ENCODE results near the gene FCGR3B.
A peak's percentile ranks its signal among the peaks of the same experiment; 100 is the strongest.
"Not testable (repeated sequence)": the region's sequence is repeated elsewhere in the genome, so short reads cannot be mapped to it uniquely, and the experiment has no call there.

The FCGR3B gene

DNA sequence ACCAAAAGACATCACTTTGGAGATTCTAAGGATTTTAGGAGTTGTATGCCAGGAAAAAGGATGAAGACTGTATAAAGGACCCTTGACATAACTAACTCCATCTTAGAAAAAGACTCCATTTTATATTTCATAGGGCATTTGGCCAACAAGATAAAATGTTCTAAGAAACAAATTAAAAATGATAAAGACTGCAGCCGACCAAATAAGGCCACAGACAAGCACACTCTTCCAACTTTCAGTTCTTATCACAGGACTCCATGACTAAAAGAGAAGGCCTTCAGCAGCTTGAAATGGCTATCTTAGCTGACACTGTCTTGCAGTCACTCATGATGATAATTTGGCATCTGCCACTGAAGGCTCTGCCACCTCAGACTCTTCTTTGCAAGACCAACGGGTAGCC lies 8.2 kb upstream of the FCGR3B start:
- H3K4me3 ChIP-seq (ENCODE audit: low read depth, low read length): not testable (repeated sequence)

GRCh38 chr1:161638251-161638993 lies 7.4 kb upstream of the FCGR3B start:
- H3K4me3 ChIP-seq (ENCODE audit: low read depth, low read length): not testable (repeated sequence)

DNA sequence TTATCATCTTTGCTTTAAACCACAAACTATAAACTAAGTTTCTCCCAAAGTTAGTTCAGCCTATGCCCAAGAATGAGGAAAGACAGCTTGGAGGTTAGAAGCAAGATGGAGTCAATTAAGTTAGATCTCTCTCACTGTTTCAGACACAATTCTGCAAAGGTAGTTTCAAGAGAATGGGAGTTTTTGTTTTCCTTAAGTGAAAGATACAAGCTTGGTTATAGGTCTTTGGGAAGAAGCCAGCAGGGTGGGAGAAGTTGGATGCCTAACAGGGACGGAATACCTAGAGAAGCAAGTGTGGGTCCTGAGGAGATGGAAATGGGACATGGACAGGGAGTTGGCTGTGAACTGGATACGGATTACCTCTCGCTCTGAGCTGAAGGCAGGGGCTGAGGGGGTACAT lies 6.0 kb upstream of the FCGR3B start:
- not testable (repeated sequence) for H3K4me3 ChIP-seq (ENCODE audit: low read depth, low read length)

DNA sequence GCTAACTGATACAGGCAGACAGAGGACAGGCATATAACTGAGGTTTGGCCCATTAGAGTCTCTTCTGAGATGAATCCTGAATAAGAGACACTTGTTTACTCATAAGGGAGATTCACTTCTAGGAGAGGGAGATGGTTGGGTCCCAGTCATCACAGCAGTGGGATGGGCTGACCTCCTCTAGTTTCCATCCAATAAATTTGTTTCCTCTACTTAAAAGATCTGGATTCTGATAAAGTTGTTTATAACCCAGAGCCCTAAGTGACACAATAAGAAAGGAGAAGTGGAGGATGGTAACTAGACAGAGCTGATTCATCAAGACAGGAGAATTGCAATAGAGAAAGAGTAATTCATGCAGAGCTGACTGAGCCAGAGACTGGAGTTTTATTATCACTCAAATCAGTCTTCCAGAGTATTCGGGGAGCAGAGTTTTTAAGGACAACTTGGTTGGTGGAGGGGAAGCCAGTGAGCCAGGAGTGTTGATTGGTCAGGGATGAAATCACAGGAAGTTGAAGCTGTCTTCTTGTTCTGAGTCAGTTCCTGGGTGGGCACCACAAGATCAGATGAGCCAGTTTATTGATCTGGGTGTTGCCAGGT lies 5.3 kb upstream of the FCGR3B start:
- not testable (repeated sequence) for H3K4me3 ChIP-seq (ENCODE audit: low read depth, low read length)

DNA sequence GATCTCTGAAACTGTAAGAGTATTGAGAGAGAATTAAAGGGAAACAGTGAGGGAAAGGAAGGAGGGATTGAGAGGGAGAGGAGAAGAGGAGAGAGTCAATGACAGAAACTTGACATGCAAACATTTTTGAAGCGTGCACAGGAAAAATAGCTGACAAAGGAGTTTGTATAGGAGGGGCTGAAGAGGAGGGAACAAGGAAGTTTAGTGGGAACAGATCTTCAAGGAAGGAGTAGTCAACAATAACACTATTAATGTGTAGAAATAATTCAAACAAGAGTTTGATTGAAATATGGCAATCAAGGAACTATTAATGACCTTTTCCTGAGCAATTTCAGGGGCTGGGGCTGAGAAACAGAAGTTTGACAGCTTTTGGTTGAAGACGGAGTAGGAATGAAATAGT lies 4.0 kb upstream of the FCGR3B start:
- H3K4me3 ChIP-seq (ENCODE audit: low read depth, low read length): not testable (repeated sequence)

DNA sequence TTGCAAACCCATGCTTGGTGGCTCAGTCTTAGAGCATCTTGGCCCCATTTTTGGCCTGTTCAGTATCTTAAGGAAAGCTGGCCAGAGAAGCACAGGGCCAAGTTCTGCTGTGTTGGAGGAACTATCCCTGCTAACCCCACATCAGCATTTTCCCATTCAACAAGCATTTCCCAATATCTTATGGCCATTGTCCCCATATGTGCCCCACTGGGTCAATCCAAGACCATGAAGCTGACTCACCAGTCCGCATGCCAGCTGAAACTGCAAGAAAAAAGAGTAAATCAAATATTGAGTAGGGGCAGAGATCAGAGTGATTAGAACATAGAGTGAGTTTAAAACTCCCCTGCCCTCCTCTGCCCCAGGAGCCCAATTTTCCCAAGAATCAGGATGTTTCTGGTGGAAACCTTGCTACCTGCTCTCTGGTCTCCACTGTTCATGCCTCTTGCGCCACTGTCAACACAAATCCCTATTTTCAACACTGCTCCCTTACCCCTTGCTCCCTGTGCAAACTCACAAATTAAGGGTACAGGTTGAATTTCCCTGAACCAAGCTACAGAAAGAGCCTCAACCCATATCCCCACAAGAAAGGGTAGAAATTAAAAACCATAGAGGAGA lies 741 bp downstream of the FCGR3B start:
- H3K4me3 ChIP-seq (ENCODE audit: low read depth, low read length): not testable (repeated sequence)

DNA sequence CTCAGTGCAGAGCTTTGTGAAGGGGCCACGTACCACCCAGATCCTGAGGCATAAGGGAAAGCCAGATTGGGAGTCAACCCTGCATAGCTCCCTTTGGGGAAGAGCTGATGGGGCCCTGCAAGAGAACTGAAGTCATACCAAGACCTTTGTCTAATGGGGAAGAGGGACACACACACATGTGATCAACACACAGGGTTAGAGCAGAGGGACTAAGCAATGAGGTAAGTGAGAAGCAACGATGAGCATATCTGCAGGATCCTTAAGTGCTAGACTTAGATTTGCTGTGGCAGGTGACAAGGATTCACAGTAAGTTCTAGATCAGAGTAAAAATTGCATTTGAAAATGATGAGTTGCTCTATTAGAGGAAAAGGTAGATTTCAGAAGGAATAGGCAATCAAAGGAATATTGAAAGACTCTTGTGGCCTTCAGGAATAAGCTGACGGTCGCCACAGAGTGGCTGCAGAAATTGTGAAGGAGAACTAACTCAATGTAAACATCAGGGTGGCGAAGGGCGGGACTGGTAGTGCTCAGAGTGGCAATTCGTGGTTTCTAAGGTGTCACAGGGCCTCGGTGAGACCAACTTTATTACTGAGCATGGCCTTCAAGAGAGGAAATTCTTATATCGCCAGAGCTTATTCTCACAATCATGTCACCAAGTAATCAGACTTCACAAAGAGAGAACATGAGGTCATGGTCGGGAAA lies 4.4 kb downstream of the FCGR3B start:
- H3K4me3 ChIP-seq (ENCODE audit: low read depth, low read length): not testable (repeated sequence)

DNA sequence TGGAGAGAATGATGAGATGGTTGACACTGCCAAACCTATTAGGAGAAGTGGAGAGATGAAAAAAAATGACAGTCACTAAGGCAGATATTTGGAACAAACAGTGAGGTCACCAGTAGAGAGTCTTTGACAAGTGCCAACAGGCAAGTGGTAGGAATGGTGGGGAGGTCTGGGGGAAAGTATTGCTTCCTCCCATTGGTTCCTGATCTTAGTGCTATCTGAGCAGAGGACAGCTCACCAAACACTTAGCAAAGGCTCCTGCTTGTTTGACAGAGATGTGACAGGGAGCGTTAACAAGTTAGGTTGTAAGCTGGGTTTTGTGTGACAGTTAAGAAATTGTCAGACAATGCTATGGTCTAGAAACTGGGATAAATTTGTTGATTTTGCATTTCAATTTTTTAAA lies 6.4 kb downstream of the FCGR3B start:
- not testable (repeated sequence) for H3K4me3 ChIP-seq (ENCODE audit: low read depth, low read length)

- H3K4me3 ChIP-seq (ENCODE audit: low read depth, low read length): not testable (repeated sequence)
These were observed 7.5 kb downstream of the FCGR3B start for GRCh38 chr1:161623401-161624051.

DNA sequence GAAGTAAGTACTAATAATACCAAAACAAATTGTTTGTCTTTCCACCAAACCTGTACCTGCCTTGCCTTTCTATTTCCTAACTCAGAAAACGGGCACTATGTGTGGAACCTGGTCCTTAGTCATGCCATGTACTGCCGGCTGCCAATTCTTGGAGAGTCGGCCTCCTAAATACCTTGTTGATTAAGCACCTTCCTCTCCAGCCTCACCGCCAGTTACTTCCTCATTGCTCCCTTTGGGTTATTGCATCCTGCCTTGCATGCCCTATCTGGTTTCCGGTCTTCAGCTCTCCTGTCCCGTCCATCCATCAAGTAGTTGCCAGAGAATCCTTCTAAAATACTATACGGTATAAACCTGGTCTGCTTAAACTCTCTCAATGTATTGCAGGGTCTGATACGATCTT lies 8.9 kb downstream of the FCGR3B start:
- not testable (repeated sequence) for H3K4me3 ChIP-seq (ENCODE audit: low read depth, low read length)

DNA sequence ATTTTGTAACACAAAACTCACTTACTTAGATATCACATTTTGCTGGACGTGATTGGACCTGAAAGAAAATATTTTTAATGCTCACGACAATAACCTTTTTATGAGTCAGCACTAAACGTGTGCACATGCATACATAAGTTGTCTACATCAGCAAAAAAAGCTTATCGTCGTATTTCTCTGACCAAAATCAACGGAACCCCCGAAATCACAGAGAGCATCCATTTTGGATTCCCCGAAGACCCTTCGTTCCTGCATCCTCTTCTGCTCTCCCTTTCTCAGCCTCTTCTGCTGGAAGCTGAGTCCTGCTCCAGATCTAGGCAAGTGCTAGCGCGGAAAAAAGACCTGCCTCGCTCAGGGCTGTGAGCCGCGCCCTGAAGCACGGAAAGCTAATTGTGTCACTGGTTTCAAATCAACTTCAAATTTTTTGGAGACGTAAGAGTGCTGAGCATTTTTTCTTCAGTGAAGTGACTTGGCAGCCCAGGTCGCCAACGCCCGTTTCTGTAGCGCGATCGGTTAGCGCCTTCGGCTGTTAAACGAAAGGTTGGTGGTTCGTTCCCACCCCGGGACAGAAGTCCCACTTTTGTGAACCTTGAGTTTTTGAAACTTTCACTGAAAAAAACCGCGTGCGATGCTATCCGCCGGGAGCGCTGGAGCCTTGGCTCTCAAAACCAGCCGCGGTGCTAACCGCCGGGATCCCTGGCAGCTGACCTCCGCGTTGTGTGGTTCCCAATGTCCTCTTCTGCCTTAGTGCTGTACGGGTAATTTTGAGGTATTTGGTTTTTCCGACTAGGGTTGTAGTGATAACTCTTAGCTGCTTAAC lies 9.6 kb downstream of the FCGR3B start:
- peak overlapping the region; percentile 58 for H3K4me3 ChIP-seq (ENCODE audit: low read depth, low read length)

DNA sequence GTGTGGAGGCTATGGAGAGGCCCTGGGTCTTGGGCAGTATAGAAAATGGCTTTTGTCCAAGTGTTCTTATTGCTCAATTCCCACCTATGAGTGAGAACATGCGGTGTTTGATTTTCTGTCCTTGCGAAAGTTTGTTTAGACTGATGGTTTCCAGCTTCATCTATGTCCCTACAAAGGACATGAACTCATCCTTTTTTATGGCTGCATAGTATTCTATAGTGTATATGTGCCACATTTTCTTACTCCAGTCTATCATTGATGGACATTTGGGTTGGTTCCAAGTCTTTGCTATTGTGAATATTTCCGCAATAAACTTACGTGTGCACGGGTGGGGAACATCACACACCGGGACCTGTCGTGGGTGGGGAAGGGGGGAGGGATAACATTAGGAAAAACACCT lies 10.6 kb downstream of the FCGR3B start:
- H3K4me3 ChIP-seq (ENCODE audit: low read depth, low read length): peak overlapping the region; percentile 58

DNA sequence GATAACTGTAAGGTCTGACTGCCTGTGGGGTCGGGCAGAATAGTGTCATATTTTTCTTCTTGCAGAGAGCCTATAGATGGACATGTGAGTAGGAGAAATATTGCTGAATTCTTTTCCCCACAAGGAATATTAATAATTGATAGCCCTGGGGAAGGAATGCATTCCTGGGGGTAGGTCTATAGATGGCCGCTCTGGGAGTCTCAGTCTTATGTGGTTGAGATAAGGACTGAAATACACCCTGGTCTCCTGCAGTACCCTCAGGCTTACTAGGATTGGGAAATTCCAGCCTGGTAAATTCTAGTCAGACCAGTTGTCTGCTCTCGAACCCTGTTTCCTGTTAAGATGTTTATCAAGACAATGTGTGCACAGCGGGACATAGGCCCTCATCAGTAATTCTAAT lies 12.5 kb downstream of the FCGR3B start:
- H3K4me3 ChIP-seq (ENCODE audit: low read depth, low read length): not testable (repeated sequence)

DNA sequence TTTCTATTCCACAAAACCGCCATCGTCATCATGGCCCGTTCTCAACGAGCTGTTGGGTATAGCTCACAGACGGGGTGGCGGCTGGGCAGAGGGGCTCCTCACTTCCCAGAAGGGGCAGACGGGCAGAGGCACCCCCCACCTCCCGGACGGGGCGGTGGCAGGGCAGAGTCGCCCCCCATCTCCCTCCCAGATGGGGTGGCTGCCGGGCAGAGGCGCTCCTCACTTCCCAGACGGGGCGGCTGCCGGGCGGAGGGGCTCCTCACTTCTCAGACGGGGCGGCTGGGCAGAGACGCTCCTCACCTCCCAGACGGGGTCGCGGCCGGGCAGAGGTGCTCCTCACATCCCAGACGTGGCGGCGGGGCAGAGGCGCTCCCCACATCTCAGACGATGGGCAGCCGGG lies 14.6 kb downstream of the FCGR3B start:
- not testable (repeated sequence) for H3K4me3 ChIP-seq (ENCODE audit: low read depth, low read length)

DNA sequence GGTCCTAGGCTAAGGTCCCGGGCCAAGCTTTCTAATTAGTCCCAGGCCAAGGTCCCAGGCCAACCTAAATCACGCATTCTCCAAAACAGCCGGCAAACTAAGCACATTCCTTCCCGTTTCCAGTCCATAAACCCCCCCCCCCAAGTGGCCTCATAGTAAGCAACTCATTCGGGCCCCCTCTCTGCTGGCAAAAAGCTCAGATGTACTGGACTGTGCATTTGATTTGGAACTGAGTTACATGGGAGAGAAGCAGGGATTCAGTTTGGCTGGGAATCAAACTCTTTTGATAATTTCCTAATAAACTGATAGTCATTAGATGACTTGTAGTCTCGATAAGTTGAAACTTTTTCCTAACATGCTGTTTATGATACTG lies 17.8 kb downstream of the FCGR3B start:
- H3K4me3 ChIP-seq (ENCODE audit: low read depth, low read length): not testable (repeated sequence)

GRCh38 chr1:161612322-161613141 lies 18.4 kb downstream of the FCGR3B start:
- H3K4me3 ChIP-seq (ENCODE audit: low read depth, low read length): peak overlapping the region; percentile 47

DNA sequence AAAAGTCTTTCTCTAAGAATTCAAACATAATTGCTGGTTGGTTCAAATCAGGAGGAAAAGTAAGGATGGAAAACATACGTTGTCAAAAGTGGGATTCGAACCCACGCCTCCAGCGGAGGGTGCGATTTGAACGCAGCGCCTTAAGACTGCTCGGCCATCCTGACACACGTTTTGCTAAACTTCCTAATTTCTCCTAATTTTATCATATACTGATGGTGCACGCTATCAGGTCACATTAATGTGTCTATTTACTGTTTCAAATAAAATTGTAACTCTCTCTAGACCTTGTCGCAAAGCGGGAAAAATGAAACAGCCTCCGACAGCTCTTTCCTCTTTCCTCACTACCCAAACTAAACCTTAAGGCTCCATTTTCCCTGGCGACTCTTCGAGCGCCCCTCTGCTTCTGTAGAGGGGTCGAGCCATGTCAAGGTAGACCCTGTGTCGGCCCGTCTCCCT lies 19.1 kb downstream of the FCGR3B start:
- H3K4me3 ChIP-seq (ENCODE audit: low read depth, low read length): peak overlapping the region; percentile 40

DNA sequence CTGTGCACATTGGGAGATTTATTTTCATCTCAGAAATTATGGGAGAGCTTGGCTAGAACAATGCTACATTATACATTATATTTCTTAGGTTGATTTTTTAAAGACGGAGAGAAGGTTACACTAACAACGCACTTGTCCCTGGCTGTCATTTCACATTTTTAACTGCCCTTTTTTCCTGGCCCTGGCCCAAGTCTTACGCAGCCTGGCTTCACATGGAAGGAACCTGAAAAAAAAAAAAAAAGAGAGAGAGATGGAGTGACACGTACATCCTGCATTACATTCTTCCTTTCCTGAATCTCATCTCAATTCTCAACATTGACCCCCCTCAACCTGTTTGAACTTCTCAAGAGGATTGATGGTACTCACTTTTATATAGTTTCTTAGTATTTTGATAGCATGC lies 20.8 kb downstream of the FCGR3B start:
- H3K4me3 ChIP-seq (ENCODE audit: low read depth, low read length): not testable (repeated sequence)

- H3K4me3 ChIP-seq (ENCODE audit: low read depth, low read length): not testable (repeated sequence)
These were observed 24.2 kb downstream of the FCGR3B start for GRCh38 chr1:161606541-161607336.
